HG03060 (cell line): ENCODE measurements around the gene ZNHIT6.
A peak's percentile ranks its signal among the peaks of the same experiment; 100 is the strongest.
"Not testable (repeated sequence)": the region's sequence is repeated elsewhere in the genome, so short reads cannot be mapped to it uniquely, and the experiment has no call there.

Experiments
- ATAC-seq: cut with Tn5 transposase; IDR thresholded peaks from one replicate; pipeline ENCODE4 v1.9.1; 2021; ENCODE audit warnings: low read depth, moderate number of reproducible peaks; ENCODE audit not compliant: unreplicated experiment

The ZNHIT6 gene

GRCh38 chr1:85707990-85708828 is at the start of gene ZNHIT6:
Gene ZNHIT6 (minus strand): TSS chr1:85708433. CDS start chr1:85708284, 149 bp downstream.
- peak; percentile 86 for ATAC-seq

GRCh38 chr1:85756864-85757263 is 48.6 kb upstream of the ZNHIT6 start:
- no peak for ATAC-seq

- no peak for ATAC-seq
Measured at GRCh38 chr1:85748120-85748519, 39.9 kb upstream of the ZNHIT6 start.

- ATAC-seq: no peak
Measured at GRCh38 chr1:85746777-85747176, 38.5 kb upstream of the ZNHIT6 start.

GRCh38 chr1:85743814-85744213 is 35.6 kb upstream of the ZNHIT6 start:
- ATAC-seq: no peak

- ATAC-seq: no peak
Measured at GRCh38 chr1:85734931-85735330, 26.7 kb upstream of the ZNHIT6 start.

- no peak for ATAC-seq
Measured at GRCh38 chr1:85718678-85719340, 10.6 kb upstream of the ZNHIT6 start.

GRCh38 chr1:85714418-85715114 is 6.3 kb upstream of the ZNHIT6 start:
- ATAC-seq: not testable (repeated sequence)

- ATAC-seq: no peak
Measured at GRCh38 chr1:85708829-85709227, 595 bp upstream of the ZNHIT6 start.

- ATAC-seq: peak; percentile 2
Measured at GRCh38 chr1:85707267-85707989, 805 bp downstream of the ZNHIT6 start.

- ATAC-seq: no peak
Measured at GRCh38 chr1:85705940-85706339, 2.3 kb downstream of the ZNHIT6 start.

- ATAC-seq: no peak
Measured at GRCh38 chr1:85700422-85700821, 7.8 kb downstream of the ZNHIT6 start.

- ATAC-seq: no peak
Measured at GRCh38 chr1:85697895-85698294, 10.3 kb downstream of the ZNHIT6 start.

- ATAC-seq: no peak
Measured at GRCh38 chr1:85692730-85693314, 15.4 kb downstream of the ZNHIT6 start.

- no peak for ATAC-seq
Measured at GRCh38 chr1:85689775-85690404, 18.3 kb downstream of the ZNHIT6 start.

- ATAC-seq: no peak
Measured at GRCh38 chr1:85683292-85684025, 24.8 kb downstream of the ZNHIT6 start.

- ATAC-seq: no peak
Measured at GRCh38 chr1:85681087-85681486, 27.1 kb downstream of the ZNHIT6 start.

- no peak for ATAC-seq
Measured at GRCh38 chr1:85678193-85678592, 30.0 kb downstream of the ZNHIT6 start.

GRCh38 chr1:85677656-85678055 is 30.6 kb downstream of the ZNHIT6 start:
- no peak for ATAC-seq
